ENCODE measurements around the gene CACNA1G.

DNA sequence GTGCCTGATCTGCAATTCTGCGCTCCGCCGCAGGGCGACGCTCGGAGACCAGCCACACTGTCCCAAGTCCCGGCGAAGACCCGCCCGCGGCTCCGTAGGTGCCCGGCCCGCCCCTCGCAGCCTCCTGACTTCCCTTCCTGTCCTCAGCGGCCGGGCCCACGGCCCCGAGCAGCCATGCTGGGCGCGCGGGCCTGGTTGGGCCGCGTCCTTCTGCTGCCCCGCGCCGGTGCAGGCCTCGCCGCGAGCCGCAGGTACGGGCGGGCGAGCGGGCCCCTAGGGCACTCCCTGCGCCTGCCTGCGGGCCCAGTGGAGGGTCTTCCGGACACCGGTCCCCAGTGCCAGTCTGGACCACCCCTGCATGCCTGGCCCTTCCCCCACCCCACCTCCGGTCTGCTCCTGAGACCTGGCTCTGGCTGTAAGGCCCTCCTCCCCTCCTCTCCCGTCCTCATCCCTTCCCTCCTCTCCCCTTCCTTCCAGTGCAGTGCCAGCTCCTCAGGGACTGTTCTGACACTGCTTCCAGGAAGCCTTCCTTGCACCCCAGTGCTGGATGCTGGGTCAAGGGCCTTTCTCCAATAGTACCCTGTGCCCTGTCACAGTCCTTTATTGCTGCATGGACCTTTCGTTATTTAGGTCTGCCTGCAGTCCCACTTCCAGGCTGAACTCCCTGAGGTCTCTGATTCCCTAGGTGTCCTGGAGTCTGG, 13.3 kb upstream of the CACNA1G start, which contains the start of gene SPATA20:
- peak; percentile 51 for TF ChIP-seq EP300 (conservative IDR thresholded peaks at IDR 0.05; ENCODE audit: poor library complexity, severe bottlenecking)
- TF ChIP-seq, protein P1, sequence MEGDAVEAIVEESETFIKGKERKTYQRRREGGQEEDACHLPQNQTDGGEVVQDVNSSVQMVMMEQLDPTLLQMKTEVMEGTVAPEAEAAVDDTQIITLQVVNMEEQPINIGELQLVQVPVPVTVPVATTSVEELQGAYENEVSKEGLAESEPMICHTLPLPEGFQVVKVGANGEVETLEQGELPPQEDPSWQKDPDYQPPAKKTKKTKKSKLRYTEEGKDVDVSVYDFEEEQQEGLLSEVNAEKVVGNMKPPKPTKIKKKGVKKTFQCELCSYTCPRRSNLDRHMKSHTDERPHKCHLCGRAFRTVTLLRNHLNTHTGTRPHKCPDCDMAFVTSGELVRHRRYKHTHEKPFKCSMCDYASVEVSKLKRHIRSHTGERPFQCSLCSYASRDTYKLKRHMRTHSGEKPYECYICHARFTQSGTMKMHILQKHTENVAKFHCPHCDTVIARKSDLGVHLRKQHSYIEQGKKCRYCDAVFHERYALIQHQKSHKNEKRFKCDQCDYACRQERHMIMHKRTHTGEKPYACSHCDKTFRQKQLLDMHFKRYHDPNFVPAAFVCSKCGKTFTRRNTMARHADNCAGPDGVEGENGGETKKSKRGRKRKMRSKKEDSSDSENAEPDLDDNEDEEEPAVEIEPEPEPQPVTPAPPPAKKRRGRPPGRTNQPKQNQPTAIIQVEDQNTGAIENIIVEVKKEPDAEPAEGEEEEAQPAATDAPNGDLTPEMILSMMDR (IDR thresholded peaks at IDR 0.05; ENCODE audit: poor library complexity, severe bottlenecking), result peak; percentile 99
- TF ChIP-seq POLR2AphosphoS5 (IDR thresholded peaks at IDR 0.05), result peak; percentile 30
- peak; percentile 100 for TF ChIP-seq RAD21 (conservative IDR thresholded peaks at IDR 0.05)

Data from neural cell (in vitro differentiated cells).